Measurements from ENCODE around the gene FTO.

The FTO gene

DNA sequence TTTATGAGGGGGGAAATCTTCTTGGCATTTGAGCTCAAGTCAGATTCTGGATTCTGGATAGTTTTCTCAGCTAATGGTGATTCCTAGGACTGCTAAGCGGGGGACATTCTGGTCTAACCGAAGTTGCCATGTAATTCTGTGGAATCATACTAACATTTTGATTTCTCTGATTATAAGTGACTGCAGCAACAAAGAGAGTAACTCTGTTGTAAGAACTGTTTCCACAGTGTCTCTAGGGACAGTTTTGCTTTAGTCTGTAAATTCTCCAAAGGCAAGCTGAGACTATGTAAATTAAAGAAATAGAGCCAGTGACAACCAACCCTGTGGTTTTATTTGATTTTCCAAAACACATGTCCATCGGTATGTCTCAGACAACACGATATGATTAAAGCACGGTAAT is 296.4 kb downstream of the FTO start:
- DNase-seq (ENCODE audit: low read depth, low spot score), result no peak

DNA sequence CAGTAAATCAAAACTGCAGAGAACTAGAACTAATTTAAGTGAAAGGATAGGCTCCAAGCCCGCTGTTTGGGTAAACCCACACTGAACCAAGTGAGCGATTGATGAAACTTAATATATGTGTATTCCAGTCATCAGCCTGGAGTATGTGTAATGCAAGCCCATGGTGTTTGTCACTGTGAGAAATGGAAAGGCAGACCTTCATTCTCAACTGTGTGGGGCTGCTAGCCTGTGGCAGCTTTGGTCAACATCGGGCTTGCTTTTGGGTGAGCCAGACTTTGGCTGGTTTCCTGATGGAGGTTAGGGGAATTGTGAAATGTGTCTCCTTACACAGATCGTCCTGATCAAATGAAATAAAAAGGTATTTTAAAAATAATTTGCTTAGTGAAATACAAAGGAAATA is 302.7 kb downstream of the FTO start:
- DNase-seq (ENCODE audit: low read depth, low spot score), result no peak

DNA sequence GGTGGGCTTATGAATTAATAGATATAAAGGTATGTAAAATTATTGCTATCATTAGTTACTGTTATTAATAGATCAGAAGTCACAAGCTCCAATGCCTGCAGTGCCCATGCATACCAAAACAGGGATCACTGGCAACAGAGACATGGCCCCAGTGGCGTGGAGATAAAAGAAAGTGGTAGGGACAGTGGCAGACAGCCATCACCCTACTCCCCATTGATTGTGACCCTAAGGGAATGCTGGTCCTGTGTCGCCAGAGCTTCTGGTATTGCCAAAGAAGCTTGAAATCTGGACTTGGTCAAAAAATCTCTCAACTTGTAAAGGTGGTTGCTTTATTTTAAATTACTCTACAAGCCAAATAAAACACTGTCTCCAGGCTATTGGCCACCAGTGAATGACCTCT is 303.5 kb downstream of the FTO start:
- no peak for DNase-seq (ENCODE audit: low read depth, low spot score)

DNA sequence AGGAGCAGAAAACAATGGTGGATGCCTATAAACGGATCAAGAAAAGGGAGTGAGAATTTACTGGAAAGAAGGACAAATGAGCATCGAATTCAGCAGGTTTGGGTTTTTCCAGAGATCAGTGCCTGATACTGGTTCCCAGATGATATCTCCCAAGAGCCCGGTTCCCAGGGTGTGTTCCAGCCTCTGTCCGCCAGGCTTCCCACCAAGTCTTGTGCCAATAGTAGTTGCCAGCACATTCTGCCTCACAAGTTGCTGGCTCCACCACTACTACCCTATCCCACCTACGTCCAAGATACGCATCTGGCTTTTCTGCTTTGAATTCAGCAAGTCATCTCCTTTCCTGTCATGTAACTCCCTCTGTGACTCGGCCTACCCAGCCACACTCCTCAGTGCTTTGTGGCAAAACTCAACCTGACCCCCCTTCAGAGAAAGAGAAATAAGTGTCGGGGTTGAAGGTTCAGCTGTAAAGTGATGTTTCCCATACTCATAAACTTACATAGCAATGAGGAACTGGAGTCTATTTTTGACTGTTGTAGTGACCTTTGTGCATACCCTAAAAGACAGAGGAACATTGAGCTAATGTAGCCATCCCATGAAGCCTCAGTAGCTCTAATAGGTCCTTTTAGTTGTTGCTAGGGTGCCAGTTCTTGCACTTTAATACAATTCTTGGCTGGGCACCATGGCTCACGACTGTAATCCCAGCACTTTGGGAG is 305.7 kb downstream of the FTO start:
- DNase-seq (ENCODE audit: low read depth, low spot score), result no peak

DNA sequence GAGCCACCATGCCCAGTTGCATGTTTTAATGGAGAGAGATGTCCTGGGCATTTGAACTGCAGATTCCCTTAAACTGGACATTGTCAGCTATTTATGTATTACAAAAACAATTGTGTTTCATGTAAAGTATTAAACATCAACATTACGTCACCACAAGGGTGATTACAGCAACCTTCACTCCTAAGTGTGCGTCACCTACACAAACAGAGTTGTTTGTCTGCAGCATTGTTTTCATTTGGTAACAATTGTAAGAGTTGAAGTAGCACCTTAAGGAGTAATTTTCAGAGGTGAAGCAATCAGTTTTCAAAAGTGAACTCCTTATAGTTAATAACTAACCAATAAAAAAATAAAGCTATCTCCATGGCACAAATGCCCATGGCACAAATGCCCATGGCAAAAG is 311.2 kb downstream of the FTO start:
- no peak for DNase-seq (ENCODE audit: low read depth, low spot score)

DNA sequence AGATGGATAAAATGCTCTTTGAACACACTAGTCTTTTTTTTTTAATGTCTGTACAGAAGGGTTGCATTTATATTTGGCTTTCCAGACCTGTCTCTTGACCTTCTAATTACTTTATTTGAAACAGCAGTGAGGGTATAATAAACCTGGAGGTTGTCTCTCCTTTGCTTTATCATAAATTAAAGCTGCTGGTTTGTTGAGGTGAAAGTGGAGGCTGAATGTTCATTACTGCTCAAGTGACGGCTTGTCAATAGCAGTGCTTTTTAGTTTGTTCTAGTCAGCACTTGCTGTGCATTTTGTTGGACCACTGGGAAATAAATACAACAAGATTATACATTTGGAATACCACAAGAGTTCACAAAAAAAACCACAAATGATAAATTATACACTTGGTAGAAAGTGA is 318.4 kb downstream of the FTO start:
- DNase-seq (ENCODE audit: low read depth, low spot score), result no peak

DNA sequence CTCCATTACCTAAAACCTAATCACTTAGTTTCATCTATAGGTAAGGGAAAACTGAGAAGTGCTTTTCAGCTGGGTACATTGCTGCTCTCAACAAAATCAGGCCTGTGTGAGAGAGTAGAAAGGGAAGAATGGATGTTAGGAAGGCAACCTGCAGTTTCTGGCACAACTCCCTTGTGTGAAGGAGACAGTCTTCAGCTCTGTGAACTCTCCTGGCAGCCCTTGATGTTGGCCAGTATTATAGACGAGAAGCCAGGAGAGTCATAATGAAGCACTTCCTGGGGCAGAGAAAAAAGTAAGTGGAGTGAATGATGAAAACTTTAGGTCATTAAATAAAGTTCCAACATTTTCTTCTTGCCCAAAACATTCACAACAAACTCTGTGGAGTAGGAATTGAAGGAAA is 322.5 kb downstream of the FTO start:
- no peak for DNase-seq (ENCODE audit: low read depth, low spot score)

DNA sequence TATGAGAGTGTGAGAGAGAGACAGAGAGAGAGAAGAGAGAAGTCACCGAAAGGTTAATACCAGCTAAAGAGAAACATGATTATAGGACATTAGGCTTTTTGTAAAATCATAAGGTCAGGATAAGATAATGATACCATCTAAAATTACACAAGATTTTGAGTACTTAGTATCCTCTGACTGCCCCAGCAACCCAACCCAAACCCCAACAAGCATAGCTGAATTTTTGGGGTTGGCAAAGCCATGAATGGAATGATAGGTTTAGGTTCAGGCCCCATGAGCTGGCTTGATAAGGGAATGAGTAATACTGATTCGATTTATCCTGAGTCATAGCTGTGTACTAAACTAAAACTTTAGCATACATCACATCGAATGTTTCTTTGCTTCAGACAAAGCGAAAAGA is 323.1 kb downstream of the FTO start:
- DNase-seq (ENCODE audit: low read depth, low spot score), result no peak

DNA sequence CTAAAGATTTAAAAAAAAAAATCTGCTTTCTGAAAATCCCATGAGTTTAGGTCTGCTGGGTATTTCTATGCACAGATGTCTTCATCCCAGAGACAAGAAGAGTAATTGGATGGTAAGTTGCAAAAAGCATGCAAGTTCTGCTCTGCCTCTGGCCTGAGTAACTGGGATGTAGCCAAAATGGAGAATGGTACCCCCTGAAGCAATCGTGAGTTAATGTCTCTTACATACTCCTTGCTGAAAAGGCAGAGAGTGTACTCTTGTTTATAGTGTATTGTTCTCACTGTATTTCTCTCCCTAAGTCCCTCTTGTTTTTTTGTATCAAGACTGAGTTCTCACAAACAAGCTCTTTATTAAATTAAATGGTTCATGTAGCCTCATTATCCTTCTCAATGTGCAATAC is 323.6 kb downstream of the FTO start:
- no peak for DNase-seq (ENCODE audit: low read depth, low spot score)

DNA sequence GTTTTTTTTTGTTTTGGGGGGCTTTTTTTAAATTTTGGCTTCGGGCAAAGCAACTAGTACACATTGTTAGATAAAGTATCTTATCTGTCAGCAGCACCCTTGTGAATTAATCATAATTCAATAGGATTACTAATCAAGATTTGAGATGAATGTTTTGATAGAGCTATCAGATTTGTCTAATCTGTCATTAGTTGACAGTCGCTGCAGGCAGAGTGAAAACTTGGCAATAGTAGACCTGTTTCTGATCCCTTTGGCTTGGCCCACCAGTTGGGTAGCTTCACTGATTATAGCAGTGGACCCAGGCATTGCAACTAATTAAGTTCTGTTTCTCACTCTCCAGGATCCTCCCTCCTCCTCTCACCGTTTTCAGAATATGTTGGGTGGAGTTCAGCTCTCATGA is 324.0 kb downstream of the FTO start:
- no peak for DNase-seq (ENCODE audit: low read depth, low spot score)

DNA sequence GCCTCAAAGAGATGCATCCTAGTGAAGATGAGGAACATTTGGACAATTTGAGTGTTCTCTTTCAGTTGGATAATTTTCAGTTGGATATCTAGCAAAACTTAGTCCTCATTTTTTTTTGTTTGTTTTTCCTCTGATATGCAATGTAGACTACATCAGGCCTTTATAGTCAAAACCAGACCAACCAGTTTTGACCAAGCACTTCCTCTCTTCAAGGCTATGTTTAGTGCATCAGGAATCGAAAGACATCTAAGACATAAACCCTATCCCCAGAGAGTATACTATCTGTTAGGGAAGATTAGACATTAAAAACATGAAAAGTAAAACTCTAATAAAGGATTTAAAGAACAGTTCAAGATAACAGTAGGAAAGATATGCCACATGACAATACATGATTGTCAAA is 326.5 kb downstream of the FTO start:
- no peak for DNase-seq (ENCODE audit: low read depth, low spot score)

DNA sequence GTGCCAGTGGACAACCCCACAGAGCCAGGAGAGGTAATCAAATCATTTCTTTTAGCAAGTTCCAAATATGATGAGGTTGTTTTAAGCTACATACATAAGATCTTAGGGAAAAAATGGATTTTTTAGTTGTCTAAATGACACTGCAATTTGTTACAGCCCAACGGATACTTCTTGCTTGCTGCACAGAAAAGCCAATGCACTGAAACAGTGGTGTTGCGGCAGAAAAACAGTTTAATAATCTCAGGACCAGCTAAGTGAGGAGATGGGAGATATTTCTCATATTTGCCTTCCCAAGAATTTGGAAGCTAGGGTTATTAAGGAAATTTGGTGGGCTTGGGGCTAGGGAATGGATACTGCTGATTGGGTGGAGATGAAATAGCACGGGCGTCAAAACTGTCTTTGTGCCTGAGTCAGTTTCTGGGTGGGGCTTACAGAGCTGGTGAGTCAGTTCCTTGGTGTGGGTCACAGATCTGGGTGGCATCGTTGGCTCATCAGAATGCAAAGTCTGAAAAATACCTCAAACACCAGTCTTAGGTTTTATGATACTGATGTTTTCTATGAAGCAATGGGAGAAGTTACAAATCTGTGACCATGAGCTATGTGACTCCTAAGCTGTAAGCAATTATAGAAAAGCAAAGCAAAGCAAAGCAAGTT is 327.3 kb downstream of the FTO start:
- DNase-seq (ENCODE audit: low read depth, low spot score), result no peak

DNA sequence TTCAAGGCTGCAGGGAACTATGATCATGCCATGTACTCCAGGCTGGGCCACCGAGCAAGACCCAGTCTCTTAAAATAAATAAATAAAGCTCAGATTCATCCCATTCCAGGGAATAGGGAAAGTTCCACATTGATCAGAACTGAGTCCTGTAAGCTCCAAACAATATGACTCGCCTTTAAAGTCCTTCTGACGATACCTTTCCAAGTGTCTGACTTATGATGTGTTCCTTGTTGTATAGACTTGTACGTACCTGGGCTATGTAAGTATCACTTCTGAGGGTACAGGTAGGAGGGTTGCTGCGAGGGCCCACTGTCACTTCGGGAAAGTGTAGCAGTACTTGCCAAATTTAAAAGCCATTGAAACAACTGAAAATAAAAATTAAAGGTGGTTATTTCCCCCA is 329.8 kb downstream of the FTO start:
- DNase-seq (ENCODE audit: low read depth, low spot score), result no peak

DNA sequence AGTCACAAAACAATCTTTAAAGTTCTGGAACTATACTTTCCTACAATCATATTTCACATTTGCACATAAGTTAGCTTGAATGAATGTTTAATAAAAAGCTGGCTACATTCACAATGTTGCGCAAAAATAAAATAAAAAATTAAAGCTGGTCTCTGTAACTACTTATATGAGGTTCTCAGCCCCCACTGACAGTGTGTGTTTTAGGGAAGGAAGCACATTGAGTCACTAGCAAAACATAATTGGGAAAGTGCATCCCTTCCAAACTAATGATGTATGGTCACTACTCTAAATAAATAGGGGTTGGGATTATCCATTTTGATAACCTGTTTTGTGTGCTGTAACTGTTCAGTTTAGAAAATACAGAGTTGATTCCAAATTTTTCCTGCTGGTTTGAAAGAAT is 330.7 kb downstream of the FTO start:
- no peak for DNase-seq (ENCODE audit: low read depth, low spot score)

DNA sequence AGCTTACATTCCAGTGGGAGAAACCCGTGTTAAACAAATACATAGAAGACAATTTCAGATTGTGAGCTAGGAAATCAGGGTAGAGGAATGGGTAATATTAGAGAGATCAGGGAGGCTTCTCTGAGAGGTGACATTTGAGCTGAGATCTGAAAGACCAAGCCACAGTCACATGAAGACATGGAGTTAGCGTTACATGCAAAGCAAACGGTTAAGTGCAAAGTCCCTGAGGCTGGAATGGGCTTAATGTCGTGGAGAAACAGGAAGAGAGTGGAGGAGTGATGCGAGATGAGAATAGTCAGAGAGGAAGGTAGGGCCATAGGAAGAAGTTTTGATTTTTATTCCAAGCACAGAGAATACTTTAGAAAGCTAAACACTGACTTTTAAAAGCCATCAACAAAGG is 336.5 kb downstream of the FTO start:
- no peak for DNase-seq (ENCODE audit: low read depth, low spot score)

DNA sequence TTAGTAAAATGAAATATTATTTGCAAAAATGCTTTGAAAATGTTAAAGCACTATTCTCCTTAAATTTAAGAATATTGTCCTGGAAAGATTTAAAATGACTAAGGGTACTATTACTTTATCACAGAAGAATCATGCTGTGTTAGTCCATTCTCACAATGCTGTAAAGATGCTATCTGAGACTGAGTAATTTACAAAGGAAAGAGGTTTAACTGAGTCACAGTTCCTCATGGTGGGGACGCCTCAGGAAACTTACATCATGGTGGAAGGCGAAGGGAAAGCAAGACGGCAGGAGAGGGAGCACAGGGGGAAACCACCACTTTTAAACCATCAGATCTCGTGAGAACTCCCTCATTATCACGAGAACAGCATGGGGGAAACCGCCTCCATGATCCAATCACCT is 337.0 kb downstream of the FTO start:
- no peak for DNase-seq (ENCODE audit: low read depth, low spot score)

DNA sequence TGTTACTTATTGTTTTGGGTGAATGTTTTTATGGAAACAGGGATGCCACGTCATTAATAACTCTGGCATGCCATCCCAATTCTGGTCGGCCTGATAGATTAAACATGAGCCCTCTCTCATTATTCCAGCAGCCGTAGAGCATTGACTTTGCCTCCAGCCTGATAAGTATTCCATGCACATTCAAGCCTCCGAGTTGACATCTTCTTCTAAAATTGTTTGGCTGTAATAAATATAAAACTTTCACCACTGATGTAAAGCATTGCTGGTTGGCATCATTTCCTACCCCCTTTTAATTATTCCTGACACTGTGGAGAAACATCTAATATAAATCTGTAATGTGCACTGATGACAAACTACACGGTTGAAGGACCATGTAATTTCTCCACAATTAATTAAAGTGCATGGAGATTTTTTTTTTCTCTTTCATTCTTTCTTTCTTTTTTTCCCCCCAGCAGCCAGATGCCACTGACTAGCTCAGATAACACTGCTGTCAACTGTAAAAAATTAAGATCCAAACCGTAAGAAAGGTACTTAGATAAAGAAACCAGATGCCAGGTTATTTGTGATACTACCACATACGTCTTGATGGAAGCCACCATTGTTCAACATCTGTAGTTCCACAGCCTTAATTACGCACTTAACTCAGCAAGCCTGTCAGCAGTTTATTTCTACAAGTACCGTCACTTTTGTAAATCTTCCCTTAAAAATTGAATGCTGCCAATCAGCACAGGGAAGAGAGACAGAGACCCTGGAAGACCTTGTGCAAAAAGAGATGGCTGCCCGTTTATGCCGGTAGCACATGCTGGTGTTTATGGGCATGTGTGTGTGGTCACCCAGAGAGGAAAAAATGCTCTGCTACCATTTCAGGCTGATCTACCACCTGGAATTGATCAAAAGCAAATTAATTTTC is 344.9 kb downstream of the FTO start:
- DNase-seq (ENCODE audit: low read depth, low spot score), result no peak

DNA sequence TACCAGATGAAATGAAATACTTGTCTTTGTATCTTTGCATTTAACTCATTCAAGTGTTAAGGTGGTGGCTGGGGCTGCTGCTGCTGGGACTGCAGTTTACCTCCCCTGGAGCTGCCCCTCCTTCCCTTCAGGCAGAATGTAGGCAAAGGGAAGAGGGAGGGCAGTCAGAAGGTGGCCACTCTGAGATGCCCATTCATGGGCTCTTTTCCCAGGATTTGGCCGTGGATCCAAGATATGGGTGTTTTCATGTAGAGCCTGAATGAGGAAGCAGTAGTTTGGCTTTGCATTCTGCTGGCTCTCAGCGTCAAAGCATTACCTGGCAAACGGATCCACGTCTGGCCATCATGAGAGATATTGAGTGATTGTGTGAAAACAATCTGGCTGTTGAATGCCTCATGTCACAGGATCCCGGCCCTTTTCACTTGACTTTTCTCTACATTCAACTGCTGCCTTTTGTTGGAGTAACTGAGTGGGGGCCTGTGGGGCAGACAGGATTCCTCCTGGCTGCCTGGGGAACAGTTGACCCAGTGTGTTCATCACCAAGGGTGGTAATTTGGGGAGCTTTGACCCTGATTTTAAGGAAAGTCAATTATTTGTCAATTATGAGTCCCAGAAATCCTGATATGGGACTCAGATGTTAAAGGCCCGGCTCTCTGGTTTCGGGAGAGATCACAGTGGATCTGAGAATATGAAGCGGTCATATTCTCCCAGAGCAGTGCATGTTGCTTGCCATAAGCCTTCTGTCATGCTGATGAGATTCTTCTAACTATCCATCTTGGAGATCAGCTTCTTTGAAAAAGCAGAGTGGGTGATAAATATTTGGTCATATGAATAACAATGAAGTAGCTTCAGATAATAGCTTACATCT is 345.9 kb downstream of the FTO start:
- no peak for DNase-seq (ENCODE audit: low read depth, low spot score)

DNA sequence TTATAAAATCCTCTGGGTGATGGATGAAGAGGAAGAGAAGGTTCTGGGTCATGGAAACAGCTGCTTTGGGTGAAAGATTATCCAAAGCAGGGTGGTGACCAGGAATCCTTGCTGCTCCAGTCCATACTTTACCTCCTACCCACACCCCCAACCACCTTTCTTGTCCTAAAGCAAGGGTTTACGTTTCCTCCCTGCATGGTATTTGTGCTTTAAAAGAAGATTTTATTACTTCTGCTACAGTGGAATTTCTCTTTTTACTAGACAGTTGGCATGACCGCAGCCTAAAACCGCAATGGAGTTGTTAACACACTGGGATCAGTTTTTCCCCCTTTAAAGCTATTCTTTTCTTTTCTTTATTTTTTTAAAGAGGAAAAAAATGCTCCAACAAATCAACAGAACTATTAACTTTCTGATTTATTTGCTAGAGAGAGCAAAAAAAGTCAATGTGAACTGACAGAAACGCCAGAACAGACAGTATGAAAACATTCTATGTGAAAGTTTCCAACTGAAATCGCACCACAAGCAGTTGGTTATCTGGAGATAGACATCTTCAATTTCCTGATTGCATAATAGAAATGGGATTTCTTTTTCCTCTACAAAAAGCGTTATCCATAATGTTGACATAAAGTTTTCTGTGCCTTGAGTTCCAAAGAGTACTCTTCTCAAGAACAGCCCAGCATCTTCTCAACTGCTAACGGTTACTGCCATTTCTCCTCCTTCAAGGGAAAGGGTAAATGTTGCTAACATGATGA is 346.7 kb downstream of the FTO start:
- DNase-seq (ENCODE audit: low read depth, low spot score), result no peak

DNA sequence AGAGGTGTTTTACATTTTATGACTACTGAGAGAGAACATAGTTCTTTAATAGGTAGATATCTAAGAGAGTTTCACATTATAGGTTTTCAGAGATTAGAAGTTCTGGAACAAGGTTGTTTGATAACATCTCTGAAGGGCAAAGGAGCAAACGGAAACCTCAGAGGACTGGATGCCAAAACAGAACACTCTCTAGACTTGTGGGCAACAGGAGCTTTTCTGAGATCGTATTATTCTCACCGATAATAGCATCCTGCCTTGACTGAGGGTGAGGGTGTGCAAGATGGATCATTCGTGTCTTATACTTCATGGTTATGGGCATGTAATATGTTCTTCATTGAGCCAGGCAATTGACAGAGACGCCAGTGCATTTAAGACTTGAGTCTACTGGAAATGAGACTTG is 347.9 kb downstream of the FTO start:
- no peak for DNase-seq (ENCODE audit: low read depth, low spot score)

DNA sequence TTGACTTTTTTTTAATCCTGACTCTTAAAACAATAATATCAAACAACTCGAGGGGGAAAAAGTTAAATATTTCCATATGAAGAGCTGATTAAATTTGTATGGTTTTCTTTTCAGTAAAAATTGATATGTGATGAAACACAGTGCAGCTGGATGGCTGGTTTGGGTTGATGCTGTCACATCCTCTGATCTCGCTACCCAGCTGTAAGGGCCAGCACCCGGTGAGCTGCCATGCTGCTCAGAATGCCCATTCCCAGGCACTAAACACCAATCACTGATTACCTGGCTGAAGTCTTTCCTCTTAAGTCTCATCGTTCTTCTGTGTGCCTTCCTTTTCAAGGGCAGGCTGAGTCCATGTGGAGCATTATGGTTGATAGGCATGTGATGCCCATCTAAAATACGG is 348.3 kb downstream of the FTO start:
- DNase-seq (ENCODE audit: low read depth, low spot score), result no peak

Data from activated CD4-positive, CD25-positive, alpha-beta regulatory T cell treated with anti-CD3 and anti-CD28 coated beads, Interleukin-2, amount 50 U/mL, for 16 hours (primary cell).